ENCODE results near the gene TSKS.

The TSKS gene

DNA sequence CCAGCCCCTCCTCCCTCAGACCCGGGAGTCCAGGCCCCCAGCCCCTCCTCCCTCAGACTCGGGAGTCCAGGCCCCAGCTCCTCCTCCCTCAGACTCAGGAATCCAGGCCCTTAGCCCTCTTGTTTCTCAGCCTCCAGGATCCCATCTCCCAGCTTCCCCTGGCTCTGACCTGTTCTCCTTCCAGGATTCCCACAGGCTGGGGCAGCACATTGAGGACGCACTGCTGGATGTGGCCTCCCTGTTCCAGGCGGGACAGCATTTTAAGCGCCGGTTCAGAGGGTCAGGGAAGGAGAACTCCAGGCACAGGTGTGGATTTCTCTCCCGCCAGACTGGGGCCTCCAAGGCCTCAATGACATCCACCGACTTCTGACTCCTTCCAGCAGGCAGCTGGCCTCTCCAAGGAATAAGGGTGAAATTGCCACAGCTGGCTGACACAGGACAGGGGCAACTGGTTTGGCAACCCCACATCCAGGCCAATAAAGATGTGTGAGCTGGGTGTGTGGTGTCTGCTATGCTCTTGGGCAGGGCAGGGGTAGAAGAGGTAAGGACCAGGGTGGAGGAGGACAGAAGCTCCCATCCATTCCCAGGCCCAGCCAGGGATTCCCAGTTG lies 49.8 kb downstream of the TSKS start:
- DNase-seq (ENCODE audit: low spot score) = no peak

GRCh38 chr19:49712397-49712859 lies 50.7 kb downstream of the TSKS start:
- DNase-seq (ENCODE audit: low spot score) = peak; percentile 79

DNA sequence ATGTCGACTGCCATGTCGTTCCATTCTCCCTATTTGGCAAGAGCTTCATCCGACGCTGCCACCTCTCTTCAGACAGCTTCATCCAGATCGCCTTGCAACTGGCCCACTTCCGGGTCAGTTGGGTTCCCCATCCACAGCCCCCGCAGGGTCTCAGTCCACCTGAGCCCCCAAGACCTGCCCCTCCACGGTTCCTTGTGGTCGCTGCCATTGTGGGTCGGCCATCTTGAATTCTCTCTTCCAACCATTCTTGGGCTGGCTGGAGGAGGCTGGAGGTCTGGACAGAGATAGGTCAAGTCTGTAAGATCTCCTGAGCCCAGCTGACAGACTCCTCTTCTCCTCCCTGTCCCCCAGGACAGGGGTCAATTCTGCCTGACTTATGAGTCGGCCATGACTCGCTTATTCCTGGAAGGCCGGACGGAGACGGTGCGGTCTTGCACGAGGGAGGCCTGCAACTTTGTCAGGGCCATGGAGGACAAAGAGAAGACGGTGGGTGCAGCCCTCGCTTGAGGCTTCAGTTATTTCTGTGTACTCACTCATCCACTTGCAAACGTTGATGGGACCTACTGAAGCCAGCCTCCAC lies 52.6 kb downstream of the TSKS start:
- no peak for DNase-seq (ENCODE audit: low spot score)

- no peak for DNase-seq (ENCODE audit: low spot score)
Observed at GRCh38 chr19:49705919-49706318, 57.2 kb downstream of the TSKS start.

- no peak for DNase-seq (ENCODE audit: low spot score)
Observed at GRCh38 chr19:49704888-49705642, 58.0 kb downstream of the TSKS start.

DNA sequence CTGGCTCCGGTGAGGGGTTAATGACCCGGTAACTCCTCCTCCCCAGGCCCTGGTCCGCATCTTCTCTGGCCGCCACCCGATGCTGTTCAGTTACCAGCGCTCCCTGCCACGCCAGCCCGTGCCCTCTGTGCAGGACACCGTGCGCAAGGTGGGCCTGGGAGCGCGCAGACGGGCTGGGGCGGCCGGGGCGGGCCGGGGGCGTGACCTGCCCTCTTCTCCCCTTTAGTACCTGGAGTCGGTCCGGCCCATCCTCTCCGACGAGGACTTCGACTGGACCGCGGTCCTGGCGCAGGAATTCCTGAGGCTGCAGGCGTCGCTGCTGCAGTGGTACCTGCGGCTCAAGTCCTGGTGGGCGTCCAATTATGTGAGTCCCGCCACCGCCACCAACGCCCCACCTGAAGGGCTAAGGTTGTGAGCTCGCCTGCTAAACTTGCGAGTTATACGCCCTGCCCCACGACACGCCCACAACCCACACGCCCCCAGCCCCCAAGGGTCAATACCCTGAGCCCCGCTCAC lies 61.8 kb downstream of the TSKS start:
- DNase-seq (ENCODE audit: low spot score) = no peak

GRCh38 chr19:49700563-49700962 lies 62.5 kb downstream of the TSKS start:
- DNase-seq (ENCODE audit: low spot score) = no peak

DNA sequence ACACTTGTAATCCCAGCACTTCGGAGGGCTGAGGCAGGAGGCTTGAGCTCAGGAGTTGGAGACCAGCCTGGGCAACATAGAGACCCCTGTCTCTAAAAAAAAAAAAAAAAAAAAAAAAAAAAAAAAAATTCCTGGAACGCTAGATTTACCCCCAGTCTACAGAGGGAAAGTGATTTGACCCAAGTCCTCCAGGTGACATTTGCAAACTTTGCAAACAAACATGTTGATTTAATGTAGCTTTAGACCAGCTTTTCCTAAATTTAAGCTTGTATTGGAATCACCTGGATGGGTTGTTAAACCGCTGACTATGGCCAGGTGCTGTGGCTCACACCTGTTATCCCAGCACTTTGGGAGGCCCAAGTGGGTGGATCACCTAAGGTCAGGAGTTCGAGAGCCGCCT lies 63.7 kb downstream of the TSKS start:
- DNase-seq (ENCODE audit: low spot score) = no peak

- no peak for DNase-seq (ENCODE audit: low spot score)
Observed at GRCh38 chr19:49696865-49697264, 66.2 kb downstream of the TSKS start.

DNA sequence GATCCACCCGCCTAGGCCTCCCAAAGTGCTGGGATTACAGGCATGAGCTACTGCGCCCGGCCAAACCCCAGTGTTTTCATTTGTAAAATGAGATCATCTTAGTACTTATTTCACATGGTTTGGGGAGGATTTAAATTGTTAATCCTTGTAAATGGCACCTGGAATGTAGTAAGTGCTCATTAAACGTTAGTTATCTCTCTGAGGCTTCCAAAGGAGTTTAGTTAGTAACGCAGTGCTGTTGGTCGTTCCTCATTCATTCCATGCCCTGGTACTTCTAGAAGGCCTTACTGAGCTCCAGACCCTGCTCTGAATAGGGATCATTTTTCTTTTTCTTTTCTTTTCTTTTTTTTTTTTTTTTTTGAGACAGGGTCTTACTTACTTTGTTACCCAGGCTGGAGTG lies 67.0 kb downstream of the TSKS start:
- DNase-seq (ENCODE audit: low spot score) = no peak

DNA sequence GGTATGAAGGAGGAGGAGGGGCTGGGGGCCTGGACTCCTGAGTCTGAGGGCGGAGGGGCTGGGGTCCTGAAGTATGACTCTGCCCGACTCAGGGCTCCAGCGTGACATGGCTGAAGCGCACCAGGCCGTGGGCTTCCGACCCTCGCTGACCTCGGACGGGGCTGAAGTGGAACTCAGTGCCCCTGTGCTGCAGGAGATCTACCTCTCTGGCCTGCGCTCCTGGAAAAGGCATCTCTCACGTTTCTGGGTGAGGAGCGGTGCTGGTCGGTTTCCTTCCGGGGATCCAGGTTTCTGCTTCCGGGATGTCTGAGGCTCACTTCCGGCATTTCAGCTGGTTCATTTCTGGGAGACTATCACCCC lies 71.0 kb downstream of the TSKS start:
- no peak for DNase-seq (ENCODE audit: low spot score)

GRCh38 chr19:49691243-49692146 lies 71.6 kb downstream of the TSKS start:
- DNase-seq (ENCODE audit: low spot score) = peak; percentile 88

GRCh38 chr19:49690656-49691242 lies 72.4 kb downstream of the TSKS start, which contains the start of gene CPT1C:
CPT1C (plus strand) TSS chr19:49691116; CDS start chr19:49692253, 1,137 bp downstream.
- peak; percentile 93 for DNase-seq (ENCODE audit: low spot score)

GRCh38 chr19:49690079-49690655 lies 72.9 kb downstream of the TSKS start:
- DNase-seq (ENCODE audit: low spot score) = no peak
